HEK293T (cell line): ENCODE data around the gene TECTB.

ENCODE experiments used
- ARNT ChIP-seq: fragments of 450-650 bp; IDR thresholded peaks from 2 replicates; pipeline ENCODE4 v1.6.1; 2017; ENCODE audit warnings: mild to moderate bottlenecking
- ELF4 ChIP-seq: fragments of 450-650 bp; IDR thresholded peaks from 2 replicates; pipeline ENCODE4 v1.6.1; 2017; ENCODE audit warnings: antibody characterized with exemption
- FOXM1 ChIP-seq: fragments of 450-650 bp; IDR thresholded peaks from 2 replicates; pipeline ENCODE4 v1.6.1; 2017; ENCODE audit warnings: mild to moderate bottlenecking, borderline replicate concordance

- TF ChIP-seq ARNT (no peak), ELF4 (no peak), FOXM1 (no peak)
Observed at GRCh38 chr10:112259688-112260087, 23.5 kb upstream of the TECTB start.
